H1 (cell line): Measurements from ENCODE around the gene SMARCE1.

Experiments used
- EGR1 ChIP-seq: IDR thresholded peaks from 2 replicates; pipeline ENCODE4 v1.6.1; 2011; ENCODE audit warnings: low read depth, low read length, borderline replicate concordance
- EZH2 ChIP-seq: fragments of 200-600 bp; sonication (generic); IDR thresholded peaks from 2 replicates; pipeline ENCODE4 v1.7.1; 2012; ENCODE audit warnings: low read depth, mild to moderate bottlenecking, moderate library complexity, low read length, inconsistent platforms; ENCODE audit not compliant: severe bottlenecking
- FOSL1 ChIP-seq: IDR thresholded peaks from 2 replicates; pipeline ENCODE4 v1.6.1; 2011; ENCODE audit warnings: mild to moderate bottlenecking, low read depth, low read length, moderate library complexity; ENCODE audit not compliant: insufficient read depth
- NRF1 ChIP-seq: IDR thresholded peaks from 2 replicates; pipeline ENCODE4 v1.6.1; 2011; ENCODE audit warnings: mild to moderate bottlenecking, low read depth, low read length, improper control_type of control experiment
- POLR2A ChIP-seq, 2 experiments: IDR thresholded peaks; 1 replicate in 1 of 2; 2 replicates in 1 of 2; pipeline ENCODE4 v1.6.1; 2011; ENCODE audit warnings: low read depth in 2 of 2, low read length in 2 of 2, mild to moderate bottlenecking in 2 of 2; ENCODE audit errors: control extremely low read depth in 1 of 2
- RAD21 ChIP-seq, 2 experiments: IDR thresholded peaks in 1 of 2; conservative IDR thresholded peaks in 1 of 2; 2 replicates each; pipeline ENCODE4 v1.6.1; 2011; ENCODE audit warnings: low read depth in 2 of 2, low read length in 2 of 2, improper control_type of control experiment in 1 of 2, inconsistent platforms in 1 of 2, mild to moderate bottlenecking in 1 of 2, moderate library complexity in 1 of 2
- TCF12 ChIP-seq: IDR thresholded peaks from 2 replicates; pipeline ENCODE4 v1.6.1; 2011; ENCODE audit warnings: low read depth, mild to moderate bottlenecking, low read length
- TEAD4 ChIP-seq: IDR thresholded peaks from 2 replicates; pipeline ENCODE4 v1.6.1; 2012; ENCODE audit warnings: low read depth, low read length, inconsistent platforms, mixed read lengths
- ZNF274 ChIP-seq: IDR thresholded peaks from 2 replicates; pipeline ENCODE4 v1.7.0; 2012; ENCODE audit warnings: low read length, borderline replicate concordance; ENCODE audit errors: extremely low read depth
- TF ChIP-seq, protein P1 (sequence below), 3 experiments: IDR thresholded peaks; 1 replicate in 2 of 3; 2 replicates in 1 of 3; pipeline versions ENCODE4 v1.5.1 to v1.6.1; 2011; ENCODE audit warnings: low read length in 3 of 3, mild to moderate bottlenecking in 3 of 3, inconsistent platforms in 2 of 3, low read depth in 1 of 3, moderate library complexity in 1 of 3; ENCODE audit not compliant: insufficient read depth in 1 of 3; ENCODE audit errors: control extremely low read depth in 1 of 3
- TF ChIP-seq, protein P2 (sequence below): IDR thresholded peaks from 2 replicates; pipeline ENCODE4 v1.6.1; 2011; ENCODE audit warnings: low read length, improper control_type of control experiment

DNA sequence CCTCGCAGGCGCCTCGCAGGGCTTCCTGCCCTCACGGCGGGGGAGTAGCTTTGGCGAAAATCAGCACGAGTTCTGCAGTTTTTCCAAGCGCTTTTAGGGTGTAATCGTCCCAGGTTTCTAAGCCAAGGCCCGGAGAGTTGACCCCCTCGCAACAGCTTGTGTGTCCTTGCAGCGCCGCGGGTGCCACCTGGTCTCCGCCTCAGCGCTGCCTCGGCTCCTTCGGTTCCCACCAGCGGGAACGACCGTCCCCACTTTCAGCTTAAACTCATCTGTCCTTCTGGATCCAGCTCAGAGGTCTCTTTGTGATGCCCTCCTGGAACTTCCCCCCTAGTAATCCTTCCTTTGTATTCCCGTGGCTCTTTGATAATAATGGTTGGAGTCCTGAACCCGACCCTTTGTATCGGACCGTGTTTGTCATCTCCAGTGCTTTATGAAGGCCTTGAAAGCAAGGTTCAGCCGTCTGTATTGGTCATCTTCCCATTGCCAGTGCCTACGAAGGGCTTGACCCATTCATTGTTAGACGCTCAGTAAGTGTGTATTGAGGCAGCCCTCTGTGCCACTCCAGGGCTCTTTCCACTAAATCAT, 858 bp upstream of the SMARCE1 start:
- TF ChIP-seq POLR2A (IDR thresholded peaks at IDR 0.05; ENCODE audit: control extremely low read depth in 1 of 2, low read depth in 2 of 2, low read length in 2 of 2) (peak; percentile 1 to 26; a peak in 2 of 3 replicates), EGR1 (no peak), TEAD4 (no peak), RAD21 (IDR thresholded peaks at IDR 0.05 in 1 of 2, conservative IDR thresholded peaks at IDR 0.05 in 1 of 2; ENCODE audit: low read depth in 2 of 2, low read length in 2 of 2) (no peak), NRF1 (no peak), EZH2 (no peak), FOSL1 (no peak), TCF12 (no peak), ZNF274 (no peak)
- TF ChIP-seq, protein P1, sequence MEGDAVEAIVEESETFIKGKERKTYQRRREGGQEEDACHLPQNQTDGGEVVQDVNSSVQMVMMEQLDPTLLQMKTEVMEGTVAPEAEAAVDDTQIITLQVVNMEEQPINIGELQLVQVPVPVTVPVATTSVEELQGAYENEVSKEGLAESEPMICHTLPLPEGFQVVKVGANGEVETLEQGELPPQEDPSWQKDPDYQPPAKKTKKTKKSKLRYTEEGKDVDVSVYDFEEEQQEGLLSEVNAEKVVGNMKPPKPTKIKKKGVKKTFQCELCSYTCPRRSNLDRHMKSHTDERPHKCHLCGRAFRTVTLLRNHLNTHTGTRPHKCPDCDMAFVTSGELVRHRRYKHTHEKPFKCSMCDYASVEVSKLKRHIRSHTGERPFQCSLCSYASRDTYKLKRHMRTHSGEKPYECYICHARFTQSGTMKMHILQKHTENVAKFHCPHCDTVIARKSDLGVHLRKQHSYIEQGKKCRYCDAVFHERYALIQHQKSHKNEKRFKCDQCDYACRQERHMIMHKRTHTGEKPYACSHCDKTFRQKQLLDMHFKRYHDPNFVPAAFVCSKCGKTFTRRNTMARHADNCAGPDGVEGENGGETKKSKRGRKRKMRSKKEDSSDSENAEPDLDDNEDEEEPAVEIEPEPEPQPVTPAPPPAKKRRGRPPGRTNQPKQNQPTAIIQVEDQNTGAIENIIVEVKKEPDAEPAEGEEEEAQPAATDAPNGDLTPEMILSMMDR (IDR thresholded peaks at IDR 0.05; ENCODE audit: control extremely low read depth in 1 of 3, insufficient read depth in 1 of 3, low read depth in 1 of 3, low read length in 3 of 3): no peak
- TF ChIP-seq, protein P2, sequence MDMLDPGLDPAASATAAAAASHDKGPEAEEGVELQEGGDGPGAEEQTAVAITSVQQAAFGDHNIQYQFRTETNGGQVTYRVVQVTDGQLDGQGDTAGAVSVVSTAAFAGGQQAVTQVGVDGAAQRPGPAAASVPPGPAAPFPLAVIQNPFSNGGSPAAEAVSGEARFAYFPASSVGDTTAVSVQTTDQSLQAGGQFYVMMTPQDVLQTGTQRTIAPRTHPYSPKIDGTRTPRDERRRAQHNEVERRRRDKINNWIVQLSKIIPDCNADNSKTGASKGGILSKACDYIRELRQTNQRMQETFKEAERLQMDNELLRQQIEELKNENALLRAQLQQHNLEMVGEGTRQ: no peak
